HEK293T (cell line): Measurements from ENCODE around the gene COIL.
A peak's percentile ranks its signal among the peaks of the same experiment; 100 is the strongest.
"Not testable (repeated sequence)": the region's sequence is repeated elsewhere in the genome, so short reads cannot be mapped to it uniquely, and the experiment has no call there.

Experiments used
- CTCF ChIA-PET: fragments of 350-600 bp; formaldehyde crosslinking; extraction: SDS; loops from one replicate; lab custom pipeline; 2021; ENCODE audit warnings: antibody characterized with exemption, inconsistent platforms; lab: Yijun Ruan, JAX
- POLR2A ChIA-PET: fragments of 350-600 bp; formaldehyde crosslinking; extraction: SDS; loops from one replicate; lab custom pipeline; 2020; ENCODE audit warnings: antibody characterized with exemption, inconsistent platforms; lab: Yijun Ruan, JAX
- DNase-seq: peaks from one replicate; pipeline ENCODE4 v3.0.0; 2012; ENCODE audit warnings: mixed read lengths; ENCODE audit errors: extremely low spot score
- ARNT ChIP-seq: fragments of 450-650 bp; IDR thresholded peaks from 2 replicates; pipeline ENCODE4 v1.6.1; 2017; ENCODE audit warnings: mild to moderate bottlenecking
- BHLHE40 ChIP-seq: fragments of 450-650 bp; IDR thresholded peaks from 2 replicates; pipeline ENCODE4 v1.6.1; 2016; ENCODE audit warnings: mild to moderate bottlenecking, moderate library complexity, borderline replicate concordance
- CTBP1 ChIP-seq: fragments of 450-650 bp; IDR thresholded peaks from 2 replicates; pipeline ENCODE4 v1.6.1; 2016; ENCODE audit warnings: borderline replicate concordance
- ELF4 ChIP-seq: fragments of 450-650 bp; IDR thresholded peaks from 2 replicates; pipeline ENCODE4 v1.6.1; 2017; ENCODE audit warnings: antibody characterized with exemption
- FOXA1 ChIP-seq: fragments of 450-650 bp; IDR thresholded peaks from 2 replicates; pipeline ENCODE4 v1.6.1; 2016; ENCODE audit warnings: mild to moderate bottlenecking
- FOXK2 ChIP-seq: fragments of 450-650 bp; IDR thresholded peaks from 2 replicates; pipeline ENCODE4 v1.6.1; 2016; ENCODE audit warnings: mild to moderate bottlenecking
- FOXM1 ChIP-seq: fragments of 450-650 bp; IDR thresholded peaks from 2 replicates; pipeline ENCODE4 v1.6.1; 2017; ENCODE audit warnings: mild to moderate bottlenecking, borderline replicate concordance
- HDGF ChIP-seq: fragments of 450-650 bp; IDR thresholded peaks from 2 replicates; pipeline ENCODE4 v1.6.1; 2017; ENCODE audit warnings: antibody characterized with exemption, borderline replicate concordance
- L3MBTL2 ChIP-seq: fragments of 450-650 bp; conservative IDR thresholded peaks from 2 replicates; pipeline ENCODE4 v1.6.1; 2016; ENCODE audit warnings: mild to moderate bottlenecking
- LEF1 ChIP-seq: fragments of 450-650 bp; IDR thresholded peaks from 2 replicates; pipeline ENCODE4 v1.6.1; 2017; ENCODE audit warnings: mild to moderate bottlenecking, borderline replicate concordance
- NFRKB ChIP-seq: fragments of 450-650 bp; IDR thresholded peaks from 2 replicates; pipeline ENCODE4 v1.6.1; 2016; ENCODE audit warnings: mild to moderate bottlenecking, moderate library complexity
- PKNOX1 ChIP-seq: fragments of 450-650 bp; IDR thresholded peaks from 2 replicates; pipeline ENCODE4 v1.6.1; 2016
- SP1 ChIP-seq: fragments of 450-650 bp; IDR thresholded peaks from 2 replicates; pipeline ENCODE4 v1.6.1; 2017
- SUZ12 ChIP-seq: fragments of 450-650 bp; IDR thresholded peaks from 2 replicates; pipeline ENCODE4 v1.6.1; 2016; ENCODE audit warnings: mild to moderate bottlenecking
- TARDBP ChIP-seq: fragments of 450-650 bp; IDR thresholded peaks from 2 replicates; pipeline ENCODE4 v1.6.1; 2016
- ZNF384 ChIP-seq: fragments of 450-650 bp; IDR thresholded peaks from 2 replicates; pipeline ENCODE4 v1.6.1; 2016

COIL gene

GRCh38 chr17:56939869-56940484 lies 20.9 kb downstream of the COIL start:
- peak; percentile 56 for DNase-seq
- TF ChIP-seq PKNOX1 (no peak), TARDBP (no peak), HDGF (no peak), ZNF384 (no peak), NFRKB (no peak), BHLHE40 (no peak), FOXA1 (no peak), LEF1 (no peak), CTBP1 (no peak), FOXM1 (no peak), SUZ12 (no peak), ELF4 (no peak), SP1 (no peak), L3MBTL2 (no peak), FOXK2 (no peak), ARNT (no peak)
- ChIA-PET CTCF (interaction anchor here (0.5 to 1.1 kb wide), 4 partner anchors 13 to 126 kb away, joined by 3 read pairs; no protein-coding TSS in a partner anchor), POLR2A (interaction anchor here (1.3 kb wide), 1 partner anchor 26 kb away, joined by 4 read pairs; the partner anchor contains the start of gene TRIM25)

- POLR2A ChIA-PET, CTCF ChIA-PET: not testable (repeated sequence)
These were observed 22.6 kb downstream of the COIL start for GRCh38 chr17:56938206-56938605.

GRCh38 chr17:56937687-56938086 lies 23.2 kb downstream of the COIL start:
- TF ChIP-seq PKNOX1 = no peak
- TF ChIP-seq BHLHE40 = no peak
- no peak for TF ChIP-seq FOXK2
- no peak for TF ChIP-seq CTBP1
- no peak for TF ChIP-seq LEF1
- no peak for TF ChIP-seq FOXM1
- no peak for TF ChIP-seq TARDBP
- no peak for TF ChIP-seq ZNF384
- TF ChIP-seq SUZ12 = no peak
- TF ChIP-seq FOXA1 = no peak
- TF ChIP-seq SP1 = no peak
- no peak for TF ChIP-seq ARNT
- TF ChIP-seq HDGF = no peak
- no peak for TF ChIP-seq NFRKB
- no peak for TF ChIP-seq L3MBTL2
- no peak for TF ChIP-seq ELF4
- ChIA-PET CTCF (no interaction called here), POLR2A (no interaction called here)
- DNase-seq = no peak

More at GRCh38 chr17:56938206-56938605, 22.6 kb downstream of the COIL start:
- DNase-seq = not testable (repeated sequence)

GRCh38 chr17:56936697-56937322 lies 24.0 kb downstream of the COIL start:
- no peak for DNase-seq
- ChIA-PET CTCF (no interaction called here), POLR2A (interaction anchor here (1.4 kb wide), 1 partner anchor 103 kb away, joined by 3 read pairs; the partner anchor contains the start of gene DGKE)
- no peak for TF ChIP-seq FOXM1

GRCh38 chr17:56935461-56935860 lies 25.4 kb downstream of the COIL start:
- no peak for TF ChIP-seq ELF4
- TF ChIP-seq CTBP1 = no peak
- no peak for TF ChIP-seq PKNOX1
- TF ChIP-seq LEF1 = no peak
- no peak for TF ChIP-seq SUZ12
- TF ChIP-seq HDGF = no peak
- TF ChIP-seq FOXA1 = no peak
- TF ChIP-seq FOXM1 = no peak
- no peak for TF ChIP-seq L3MBTL2
- no peak for TF ChIP-seq NFRKB
- DNase-seq = no peak
- CTCF ChIA-PET = no interaction called here

GRCh38 chr17:56934280-56934679 lies 26.6 kb downstream of the COIL start:
- ChIA-PET POLR2A (no interaction called here), CTCF (no interaction called here)
- TF ChIP-seq ELF4 (no peak), SUZ12 (no peak), ARNT (no peak), PKNOX1 (no peak), HDGF (no peak), ZNF384 (no peak), BHLHE40 (no peak), LEF1 (no peak), TARDBP (no peak), FOXA1 (no peak), L3MBTL2 (no peak), SP1 (no peak), CTBP1 (no peak)
- no peak for DNase-seq

More at GRCh38 chr17:56935461-56935860, 25.4 kb downstream of the COIL start:
- POLR2A ChIA-PET = interaction anchor here (1.4 kb wide), 1 partner anchor 101 kb away, joined by 3 read pairs; the partner anchor contains the start of gene DGKE
